Endothelial cell (in vitro differentiated cells): ENCODE results near the gene DDX20. TPM values are rescaled to one million over a fixed set of nuclear protein-coding genes. Genes with fewer than 3 reads are reported as not detected.
A peak's percentile ranks its signal among the peaks of the same experiment; 100 is the strongest.

ENCODE experiments used
- DNase-seq: peaks from one replicate; pipeline ENCODE4 v3.0.0; 2021; ENCODE audit warnings: low spot score
- H3K27ac Mint-ChIP-seq: one replicate; pipeline ENCODE4 v1.8.0; 2021; ENCODE audit warnings: mixed read lengths, inconsistent platforms; ENCODE audit not compliant: unreplicated experiment
- H3K27me3 Mint-ChIP-seq: one replicate; pipeline ENCODE4 v1.8.0; 2021; ENCODE audit warnings: mild to moderate bottlenecking, moderate library complexity, mixed read lengths, inconsistent platforms; ENCODE audit not compliant: unreplicated experiment
- H3K36me3 Mint-ChIP-seq: one replicate; pipeline ENCODE4 v1.8.0; 2021; ENCODE audit warnings: mild to moderate bottlenecking, low read depth, mixed read lengths, inconsistent platforms; ENCODE audit not compliant: unreplicated experiment
- H3K4me1 Mint-ChIP-seq: one replicate; pipeline ENCODE4 v1.8.0; 2021; ENCODE audit warnings: mild to moderate bottlenecking, mixed read lengths, inconsistent platforms; ENCODE audit not compliant: unreplicated experiment
- H3K4me3 Mint-ChIP-seq: one replicate; pipeline ENCODE4 v1.8.0; 2021; ENCODE audit warnings: mild to moderate bottlenecking, mixed read lengths, inconsistent platforms; ENCODE audit not compliant: unreplicated experiment
- H3K9me3 Mint-ChIP-seq: one replicate; pipeline ENCODE4 v1.8.0; 2021; ENCODE audit warnings: mixed read lengths, inconsistent platforms; ENCODE audit not compliant: unreplicated experiment
- CTCF ChIP-seq: fragments of 200-600 bp; sonication (generic); IDR thresholded peaks from one replicate; pipeline ENCODE4 v1.5.0; 2021; ENCODE audit warnings: antibody characterized with exemption; ENCODE audit not compliant: unreplicated experiment
- total RNA-seq: library from RNA; stranded (reverse); fragmentation: NEBNext Ultra II Directional; extraction: Animal tissue kit (Norgen Biotek cat#: 25700); gene quantifications from one replicate; pipeline ENCODE4 v1.2.1, GENCODE V29; 2021; ENCODE audit not compliant: unreplicated experiment

The DDX20 gene
- total RNA-seq, 1 donor from 2014 or later: 18.8 TPM

GRCh38 chr1:111747947-111748346 is 7.8 kb upstream of the DDX20 start:
- Mint-ChIP-seq H3K27ac (no peak overlapping the region), H3K9me3 (no peaks in the 10 kb centered on the region), H3K36me3 (no peaks in the 10 kb centered on the region), H3K4me3 (no peak overlapping the region), H3K4me1 (peaks cover 7% of the 10 kb centered on the region), H3K27me3 (peaks cover 3% of the 10 kb centered on the region)
- TF ChIP-seq CTCF: no peak
- DNase-seq: no peak

GRCh38 chr1:111749628-111750027 is 6.1 kb upstream of the DDX20 start:
- no peaks in the 10 kb centered on the region for H3K36me3 Mint-ChIP-seq
- no peak for DNase-seq
- H3K27me3 Mint-ChIP-seq: peaks cover 3% of the 10 kb centered on the region
- H3K4me1 Mint-ChIP-seq: peaks cover 14% of the 10 kb centered on the region
- H3K4me3 Mint-ChIP-seq: no peak overlapping the region
- H3K27ac Mint-ChIP-seq: no peak overlapping the region
- H3K9me3 Mint-ChIP-seq: peaks cover 1% of the 10 kb centered on the region
- TF ChIP-seq CTCF: no peak

GRCh38 chr1:111750856-111751255 is 4.8 kb upstream of the DDX20 start:
- DNase-seq: no peak
- Mint-ChIP-seq H3K27me3 (peaks cover 8% of the 10 kb centered on the region), H3K4me1 (peaks cover 21% of the 10 kb centered on the region), H3K27ac (no peak overlapping the region), H3K36me3 (no peaks in the 10 kb centered on the region), H3K9me3 (peaks cover 5% of the 10 kb centered on the region), H3K4me3 (no peak overlapping the region)
- TF ChIP-seq CTCF: no peak

GRCh38 chr1:111751906-111752575 is 3.7 kb upstream of the DDX20 start:
- DNase-seq: no peak
- Mint-ChIP-seq H3K4me3 (no peak overlapping the region), H3K9me3 (peaks cover 5% of the 10 kb centered on the region), H3K36me3 (no peaks in the 10 kb centered on the region), H3K27ac (no peak overlapping the region), H3K27me3 (peaks cover 8% of the 10 kb centered on the region), H3K4me1 (peaks cover 27% of the 10 kb centered on the region)
- no peak for TF ChIP-seq CTCF

- H3K27ac Mint-ChIP-seq: peak overlapping the region; percentile 97
- DNase-seq: peak; percentile 60
- peak overlapping the region; percentile 94 for H3K4me3 Mint-ChIP-seq
- H3K27me3 Mint-ChIP-seq: peaks cover 5% of the 10 kb centered on the region
- peaks cover 23% of the 10 kb centered on the region for H3K4me1 Mint-ChIP-seq
- TF ChIP-seq CTCF: no peak
- peaks cover 3% of the 10 kb centered on the region for H3K36me3 Mint-ChIP-seq
- peaks cover 5% of the 10 kb centered on the region for H3K9me3 Mint-ChIP-seq
Measured at GRCh38 chr1:111754984-111755330, 744 bp upstream of the DDX20 start.
